Upper lobe of left lung (tissue), 6 donors: ENCODE results near the gene PLEKHG4B. TPM values are rescaled to one million over a fixed set of nuclear protein-coding genes. Genes with fewer than 3 reads are reported as not detected.
"Not testable (repeated sequence)": the region's sequence is repeated elsewhere in the genome, so short reads cannot be mapped to it uniquely, and the experiment has no call there.

ENCODE experiments used
- ATAC-seq, 2 donors: fragments of 200-7000 bp; cut with Tn5 transposase; one replicate each; pipeline ENCODE4 v1.9.1; 2022; ENCODE audit warnings: mild to moderate bottlenecking in 2 of 2, moderate library complexity in 2 of 2; ENCODE audit not compliant: low FRiP score in 2 of 2
- DNase-seq, 2 donors: peaks; one replicate each; pipeline ENCODE4 v3.0.0-alpha.2; 2019 to 2020
- H3K27ac ChIP-seq, 4 donors: fragments of 200-600 bp; sonication (generic); one replicate each; pipeline ENCODE4 v1.5.1; 2016 to 2019
- H3K27me3 ChIP-seq, 4 donors: fragments of 200-600 bp; sonication (generic); one replicate each; pipeline ENCODE4 v1.5.1; 2017 to 2019
- H3K36me3 ChIP-seq, 4 donors: fragments of 200-600 bp; sonication (generic); one replicate each; pipeline ENCODE4 v1.5.1; 2016 to 2019
- H3K4me1 ChIP-seq, 4 donors: fragments of 200-600 bp; sonication (generic); one replicate each; pipeline ENCODE4 v1.5.1; 2018 to 2019
- H3K4me3 ChIP-seq, 4 donors: fragments of 200-600 bp; sonication (generic); one replicate each; pipeline ENCODE4 v1.5.1; 2017 to 2019; ENCODE audit warnings: mild to moderate bottlenecking in 2 of 4, moderate library complexity in 1 of 4
- H3K9me3 ChIP-seq, 4 donors: fragments of 200-600 bp; sonication (generic); one replicate each; pipeline ENCODE4 v1.5.1; 2018 to 2019
- CTCF ChIP-seq, 6 experiments: fragments of 450-650 bp in 4 of 6; fragments of 200-600 bp in 2 of 6; sonication (generic) in 2 of 6; IDR thresholded peaks; one replicate each; pipeline ENCODE4 v1.5.1; 2016 to 2019; ENCODE audit warnings: antibody characterized with exemption in 6 of 6
- EP300 ChIP-seq, 4 donors: sonication (generic); formaldehyde crosslinking; IDR thresholded peaks; one replicate each; pipeline ENCODE4 v1.5.1; 2017; ENCODE audit warnings: antibody characterized with exemption in 4 of 4, control low read depth in 2 of 4
- POLR2A ChIP-seq, 4 donors: fragments of 450-650 bp; IDR thresholded peaks; one replicate each; pipeline ENCODE4 v1.5.1; 2016 to 2017; ENCODE audit warnings: antibody characterized with exemption in 4 of 4, mild to moderate bottlenecking in 2 of 4
- POLR2AphosphoS5 ChIP-seq, 2 donors: sonication (generic); formaldehyde crosslinking; IDR thresholded peaks; one replicate each; pipeline ENCODE4 v1.5.1; 2017; ENCODE audit warnings: antibody characterized with exemption in 2 of 2
- WGBS, 2 donors: methylation state at CpG; one replicate each; pipeline ENCODE4 v1.1.5; 2017 to 2018; 5-methylcytosine and 5-hydroxymethylcytosine counted together
- total RNA-seq, 6 donors: library from RNA; depleted of rRNA in 4 of 6; stranded (reverse); fragments of >200 nt in 4 of 6; gene quantifications; one replicate each; pipeline versions ENCODE4 v1.1.0 to v1.2.1, GENCODE V29; 2016 to 2021
- donor health status: DM: no; HTN: no; CAD: no; lungs with moderate emphysema.
- donor health status: DM: no; HTN: yes; CAD: no; lungs with severe emphysema.

The PLEKHG4B gene
- total RNA-seq, 6 donors from 2014 or later, result 0.40 to 5.9 (median 2.9) TPM

GRCh38 chr5:54175-54730, 37.7 kb upstream of the PLEKHG4B start:
- ATAC-seq, result no peak
- Histone ChIP-seq H3K4me3 (peak overlapping the region in 3 of 4 donors; percentile 55 to 65 (median 57)), H3K9me3 (no peaks in the 10 kb centered on the region), H3K27me3 (peaks cover 0 to 27% (median 14%) of the 10 kb centered on the region in 4 donors), H3K36me3 (no peaks in the 10 kb centered on the region), H3K4me1 (peaks cover 3 to 22% (median 13%) of the 10 kb centered on the region in 4 donors), H3K27ac (no peak overlapping the region)
- DNase-seq, result peak in 1 of 2 donors; percentile 72
- no peak for TF ChIP-seq EP300 (IDR thresholded peaks at IDR 0.05)
- no peak for TF ChIP-seq CTCF (IDR thresholded peaks at IDR 0.05)
- TF ChIP-seq POLR2A (IDR thresholded peaks at IDR 0.05), result no peak
- TF ChIP-seq POLR2AphosphoS5 (IDR thresholded peaks at IDR 0.05), result no peak
- WGBS, 2 donors, result 6 to 18% methylated on average over 14 to 19 of the region's 20 CpGs

GRCh38 chr5:54876-55569, 36.9 kb upstream of the PLEKHG4B start:
- 88 to 89% methylated on average over 28 of the region's 28 CpGs for WGBS, 2 donors
- Histone ChIP-seq H3K36me3 (no peaks in the 10 kb centered on the region), H3K27me3 (peaks cover 0 to 27% (median 14%) of the 10 kb centered on the region in 4 donors), H3K9me3 (no peaks in the 10 kb centered on the region), H3K4me3 (no peak overlapping the region), H3K4me1 (peaks cover 3 to 22% (median 13%) of the 10 kb centered on the region in 4 donors), H3K27ac (no peak overlapping the region)
- no peak for ATAC-seq
- peak in 1 of 2 donors; percentile 81 for DNase-seq
- TF ChIP-seq POLR2A (IDR thresholded peaks at IDR 0.05) (no peak), POLR2AphosphoS5 (IDR thresholded peaks at IDR 0.05) (no peak), CTCF (IDR thresholded peaks at IDR 0.05) (no peak), EP300 (IDR thresholded peaks at IDR 0.05) (no peak)

GRCh38 chr5:56561-57290, 35.2 kb upstream of the PLEKHG4B start:
- TF ChIP-seq CTCF (IDR thresholded peaks at IDR 0.05) (no peak), POLR2AphosphoS5 (IDR thresholded peaks at IDR 0.05) (no peak), POLR2A (IDR thresholded peaks at IDR 0.05) (no peak), EP300 (IDR thresholded peaks at IDR 0.05) (no peak)
- ATAC-seq, result peak in 1 of 2 donors; percentile 38

GRCh38 chr5:60250-60649, 31.7 kb upstream of the PLEKHG4B start:
- 79 to 86% methylated on average over 1 of the region's 1 CpG for WGBS, 2 donors
- H3K4me1 ChIP-seq, H3K27me3 ChIP-seq, H3K4me3 ChIP-seq, H3K36me3 ChIP-seq, DNase-seq, ATAC-seq, H3K9me3 ChIP-seq, H3K27ac ChIP-seq: not testable (repeated sequence)

More at GRCh38 chr5:56561-57290, 35.2 kb upstream of the PLEKHG4B start:
- 73 to 78% methylated on average over 9 of the region's 9 CpGs for WGBS, 2 donors
- DNase-seq, result no peak
- Histone ChIP-seq H3K27me3 (peaks cover 0 to 27% (median 14%) of the 10 kb centered on the region in 4 donors), H3K27ac (no peak overlapping the region), H3K4me3 (no peak overlapping the region), H3K9me3 (no peaks in the 10 kb centered on the region), H3K4me1 (peaks cover 3 to 22% (median 13%) of the 10 kb centered on the region in 4 donors), H3K36me3 (no peaks in the 10 kb centered on the region)

- no peaks in the 10 kb centered on the region for H3K4me1 ChIP-seq
- peaks cover 0 to 5% (median 0%) of the 10 kb centered on the region in 4 donors for H3K9me3 ChIP-seq
- H3K4me3 ChIP-seq, result no peak overlapping the region
- no peaks in the 10 kb centered on the region for H3K36me3 ChIP-seq
- no peak for TF ChIP-seq EP300 (IDR thresholded peaks at IDR 0.05)
- no peak for TF ChIP-seq CTCF (IDR thresholded peaks at IDR 0.05)
- no peak for TF ChIP-seq POLR2A (IDR thresholded peaks at IDR 0.05)
- no peak for TF ChIP-seq POLR2AphosphoS5 (IDR thresholded peaks at IDR 0.05)
- DNase-seq (no peak), ATAC-seq (no peak)
- WGBS, 2 donors, result 80 to 85% methylated on average over 1 of the region's 1 CpG
- no peak overlapping the region for H3K27ac ChIP-seq
- H3K27me3 ChIP-seq, result no peaks in the 10 kb centered on the region
Measured at GRCh38 chr5:70440-70839, 21.5 kb upstream of the PLEKHG4B start.

GRCh38 chr5:72316-73180, 19.4 kb upstream of the PLEKHG4B start:
- H3K27ac ChIP-seq, H3K4me1 ChIP-seq, DNase-seq, H3K9me3 ChIP-seq, H3K27me3 ChIP-seq, ATAC-seq, H3K36me3 ChIP-seq, H3K4me3 ChIP-seq: not testable (repeated sequence)
- WGBS, 2 donors, result 84 to 90% methylated on average over 12 to 31 of the region's 31 CpGs

GRCh38 chr5:73181-73447, 18.9 kb upstream of the PLEKHG4B start:
- not testable (repeated sequence) for DNase-seq, H3K27me3 ChIP-seq, H3K36me3 ChIP-seq, ATAC-seq, H3K27ac ChIP-seq, H3K9me3 ChIP-seq, H3K4me3 ChIP-seq, H3K4me1 ChIP-seq
- 80 to 100% methylated on average over 1 to 2 of the region's 9 CpGs for WGBS, 2 donors
